Right forelimb (tissue), 1 donor: ENCODE results near the gene RTP5.
A peak's percentile ranks its signal among the peaks of the same experiment; 100 is the strongest.
"Not testable (repeated sequence)": the region's sequence is repeated elsewhere in the genome, so short reads cannot be mapped to it uniquely, and the experiment has no call there.

ENCODE experiments used
- DNase-seq: peaks from one replicate; pipeline ENCODE4 v3.0.0-alpha.2; 2018

Gene RTP5

GRCh38 chr2:241871538-241872312 is 2.2 kb downstream of the RTP5 start:
- no peak for DNase-seq

GRCh38 chr2:241872313-241872642 is 2.7 kb downstream of the RTP5 start:
- no peak for DNase-seq

DNA sequence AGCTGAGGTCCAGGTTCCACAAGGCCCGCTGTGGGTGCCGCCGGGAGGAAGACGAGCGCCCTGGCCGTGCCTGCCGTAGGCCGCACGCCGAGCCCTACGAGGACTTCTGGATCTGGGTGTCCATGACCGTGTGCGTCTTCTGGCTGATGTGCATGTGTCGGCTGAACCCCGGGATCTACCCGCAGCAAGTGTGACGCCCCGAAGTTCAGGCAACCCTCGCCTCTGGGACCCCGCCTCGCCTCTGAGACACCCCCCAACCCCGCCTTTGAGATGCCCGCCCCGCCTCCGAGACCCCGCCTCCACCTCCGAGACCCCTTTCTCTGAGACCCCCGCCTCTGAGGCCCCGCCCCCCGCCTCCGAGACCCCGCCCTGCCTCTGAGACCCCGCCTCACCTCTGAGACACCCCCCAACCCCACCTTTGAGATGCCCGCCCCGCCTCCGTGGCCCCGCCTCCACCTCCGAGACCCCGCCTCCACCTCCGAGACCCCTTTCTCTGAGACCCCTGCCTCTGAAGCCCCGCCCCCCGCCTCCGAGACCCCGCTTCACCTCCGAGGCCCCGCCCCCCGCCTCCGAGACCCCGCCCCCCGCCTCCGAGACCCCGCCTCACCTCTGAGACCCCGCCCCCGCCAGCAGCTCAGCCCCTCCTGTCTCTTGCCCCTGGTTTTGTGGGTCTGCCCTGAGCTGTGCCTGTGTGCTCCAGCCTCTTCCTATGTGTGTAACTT is 3.7 kb downstream of the RTP5 start:
- DNase-seq, result no peak

DNA sequence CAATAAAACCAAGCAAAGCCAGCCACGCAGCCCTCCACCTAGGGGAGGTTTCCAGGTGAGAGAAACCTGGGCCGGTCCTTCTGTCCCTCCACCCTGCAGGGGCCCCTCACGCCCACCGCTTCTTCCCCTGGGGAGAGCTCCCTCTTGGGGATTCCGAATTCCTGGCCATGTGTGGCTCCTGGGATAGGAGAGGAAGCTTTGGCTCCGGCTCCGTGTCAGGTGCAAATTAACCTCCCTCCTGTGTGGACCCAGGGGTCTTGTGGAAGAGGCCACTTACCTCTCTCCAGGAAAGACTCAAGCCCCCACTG is 4.2 kb downstream of the RTP5 start:
- no peak for DNase-seq

DNA sequence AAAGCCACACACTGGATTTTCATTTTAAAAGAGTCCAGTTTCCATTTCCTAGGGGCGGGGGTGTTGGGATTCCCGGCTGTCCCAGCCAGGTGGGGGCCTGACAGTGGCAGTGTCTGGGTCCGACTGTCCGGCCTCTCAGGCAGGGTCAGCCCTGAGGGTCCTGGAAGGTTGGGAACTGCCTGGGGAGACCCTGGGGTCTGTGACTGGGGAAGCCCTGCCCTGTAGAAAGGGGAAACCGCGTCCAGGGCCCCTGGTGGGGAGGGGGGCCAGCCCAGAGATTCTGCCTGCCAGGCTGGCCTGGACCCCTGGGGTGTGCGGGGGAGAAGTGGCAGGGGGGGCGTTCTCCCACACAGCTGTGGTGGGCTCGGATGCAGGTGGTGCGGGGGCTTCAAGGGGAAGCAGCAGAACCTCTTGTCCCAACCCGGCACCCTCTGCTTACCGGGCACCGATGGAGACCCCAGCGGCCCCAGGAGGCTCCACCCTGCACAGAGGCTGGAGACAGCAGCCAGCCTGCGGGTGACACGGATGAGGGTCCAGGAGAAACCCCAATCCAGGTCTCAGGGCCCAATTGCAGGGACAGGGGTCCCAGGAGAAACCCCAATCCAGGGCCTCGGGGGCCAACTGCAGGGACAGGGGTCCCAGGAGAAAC is 4.9 kb downstream of the RTP5 start:
- no peak for DNase-seq

DNA sequence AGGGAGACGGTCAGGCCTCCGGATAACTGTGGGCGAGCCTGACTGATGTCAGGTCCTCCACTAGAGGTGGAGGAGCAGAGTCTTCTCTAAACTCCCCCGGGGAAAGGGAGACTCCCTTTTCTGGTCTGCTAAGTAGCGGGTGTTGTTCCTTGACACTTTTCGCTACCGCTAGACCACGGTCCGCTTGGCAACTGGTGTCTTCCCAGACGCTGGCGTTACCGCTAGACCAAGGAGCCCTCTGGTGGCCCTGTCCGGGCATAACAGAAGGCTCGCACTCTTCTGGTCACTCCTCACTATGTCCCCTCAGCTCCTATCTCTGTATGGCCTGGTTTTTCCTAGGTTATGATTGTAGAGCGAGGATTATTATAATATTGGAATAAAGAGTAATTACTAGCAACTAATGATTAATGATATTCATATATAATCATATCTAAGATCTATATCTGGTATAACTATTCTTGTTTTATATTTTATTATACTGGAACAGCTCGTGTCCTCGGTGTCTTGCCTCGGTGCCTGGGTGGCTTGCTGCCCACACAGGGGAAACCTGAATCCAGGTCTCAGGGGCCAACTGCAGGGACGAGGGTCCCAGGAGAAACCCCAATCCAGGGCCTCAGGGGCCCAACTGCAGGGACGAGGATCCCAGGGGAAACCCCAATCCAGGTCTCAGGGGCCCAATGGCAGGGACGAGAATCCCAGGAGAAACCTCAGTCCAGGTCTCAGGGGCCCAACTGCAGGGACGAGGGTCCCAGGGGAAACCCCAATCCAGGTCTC is 6.4 kb downstream of the RTP5 start:
- DNase-seq, result not testable (repeated sequence)

DNA sequence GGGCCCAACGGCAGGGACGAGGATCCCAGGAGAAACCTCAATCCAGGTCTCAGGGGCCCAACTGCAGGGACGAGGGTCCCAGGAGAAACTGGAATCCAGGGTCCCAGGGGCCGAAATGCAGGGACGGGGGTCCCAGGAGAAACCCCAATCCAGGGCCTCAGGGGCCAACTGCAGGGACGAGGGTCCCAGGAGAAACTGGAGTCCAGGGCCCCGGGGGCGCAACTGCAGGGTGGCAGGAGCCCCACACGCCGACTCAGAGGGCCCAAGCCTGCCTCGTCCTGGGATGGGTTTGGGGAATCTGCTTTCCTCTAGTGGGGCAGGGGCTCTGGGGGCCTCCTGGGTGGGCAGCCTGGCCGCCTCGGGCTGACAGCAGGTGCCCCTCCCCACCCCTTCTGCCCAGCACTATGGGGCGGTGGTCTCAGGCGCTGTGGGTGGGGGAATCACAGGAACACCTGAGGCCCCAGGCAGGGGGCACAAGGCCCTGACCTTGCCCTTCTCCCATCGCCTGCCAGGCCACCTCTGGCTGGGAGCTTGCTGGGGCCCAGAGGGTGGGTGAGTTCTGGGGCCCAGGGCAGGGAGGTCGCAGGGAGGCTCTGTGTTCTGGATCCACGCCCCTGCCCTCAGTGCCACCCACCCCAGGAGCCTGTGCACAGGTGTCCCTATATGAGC is 7.1 kb downstream of the RTP5 start:
- DNase-seq, result no peak

- DNase-seq, result no peak
Measured at GRCh38 chr2:241877197-241877685, 7.7 kb downstream of the RTP5 start.

DNA sequence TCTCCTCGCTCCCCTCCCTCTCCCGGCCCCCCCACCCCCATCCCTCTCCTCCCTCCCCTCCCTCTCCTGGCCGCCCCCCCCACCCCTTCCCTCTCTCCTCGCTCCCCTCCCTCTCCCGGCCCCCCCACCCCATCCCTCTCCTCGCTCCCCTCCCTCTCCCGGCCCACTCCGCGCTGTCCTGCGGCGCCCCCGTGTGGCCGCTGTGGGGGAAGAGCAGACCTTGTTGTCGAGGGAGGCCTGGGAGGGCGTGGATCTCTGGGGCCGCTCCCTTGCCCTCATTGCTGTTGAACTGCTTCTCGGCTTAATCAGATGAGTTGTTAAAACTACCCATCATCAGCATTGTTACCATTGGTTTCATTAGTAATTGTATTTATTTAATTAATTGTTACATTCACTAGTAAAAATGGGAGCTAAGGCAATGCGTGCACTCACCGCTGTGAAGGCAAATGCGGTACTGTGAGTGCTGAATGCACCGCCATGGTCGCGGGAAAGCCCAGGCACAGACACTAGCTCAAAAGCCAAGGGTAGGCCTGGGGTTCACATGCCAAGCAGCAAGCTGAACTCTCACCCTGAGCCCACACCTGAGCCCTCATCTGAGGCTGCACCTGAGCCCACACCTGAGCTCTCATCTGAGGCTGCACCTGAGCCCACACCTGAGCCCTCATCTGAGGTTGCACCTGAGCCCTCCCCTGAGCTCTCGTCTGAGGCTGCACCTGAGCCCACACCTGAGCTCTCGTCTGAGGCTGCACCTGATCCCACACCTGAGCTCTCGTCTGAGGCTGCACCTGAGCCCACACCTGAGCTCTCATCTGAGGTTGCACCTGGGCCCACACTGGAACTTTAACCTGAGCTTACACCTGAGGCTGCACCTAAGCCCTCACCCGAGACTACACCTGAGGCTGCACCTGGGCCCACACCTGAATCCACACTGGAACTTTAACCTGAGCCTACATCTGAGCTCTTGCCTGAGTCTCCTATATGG is 8.8 kb downstream of the RTP5 start:
- peak; percentile 83 for DNase-seq

- no peak for DNase-seq
Measured at GRCh38 chr2:241879326-241879725, 9.8 kb downstream of the RTP5 start.

DNA sequence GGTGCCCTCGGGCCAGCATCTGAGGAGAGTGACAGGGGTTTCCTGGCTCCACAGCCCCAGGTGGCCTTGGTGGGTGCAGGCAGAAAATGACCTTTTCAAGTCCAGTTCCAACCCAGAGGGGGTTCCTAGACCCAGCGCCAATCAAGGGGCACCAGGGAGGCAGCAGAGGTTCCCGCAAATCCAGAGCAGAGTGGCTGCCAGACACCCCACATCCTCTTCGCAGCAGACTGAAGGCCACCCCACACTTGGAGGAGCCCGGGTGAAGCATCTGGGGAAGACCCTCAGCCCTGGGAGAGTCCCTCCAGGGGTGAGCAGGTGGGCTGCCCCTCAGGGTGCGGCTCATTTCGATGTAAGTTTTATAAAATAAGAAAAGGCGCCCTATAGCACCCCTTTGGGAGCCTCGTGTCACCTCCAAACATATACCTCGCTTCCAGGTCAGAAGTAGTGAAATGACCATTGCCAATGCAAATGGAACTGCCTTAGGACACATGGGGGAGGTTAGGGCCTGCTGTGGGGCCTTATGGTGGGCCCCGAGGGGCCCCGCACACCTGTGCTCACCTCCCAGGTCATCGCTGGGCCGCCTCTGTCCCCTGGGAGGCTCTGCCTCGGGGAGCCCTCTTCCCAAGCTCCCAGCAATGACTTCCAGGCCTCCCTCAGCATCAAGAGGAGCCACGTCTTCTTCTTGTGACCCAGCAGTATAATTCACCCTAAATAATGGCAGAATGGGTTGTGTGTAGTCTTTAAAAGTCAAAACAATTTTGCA is 11.0 kb downstream of the RTP5 start:
- DNase-seq, result no peak

DNA sequence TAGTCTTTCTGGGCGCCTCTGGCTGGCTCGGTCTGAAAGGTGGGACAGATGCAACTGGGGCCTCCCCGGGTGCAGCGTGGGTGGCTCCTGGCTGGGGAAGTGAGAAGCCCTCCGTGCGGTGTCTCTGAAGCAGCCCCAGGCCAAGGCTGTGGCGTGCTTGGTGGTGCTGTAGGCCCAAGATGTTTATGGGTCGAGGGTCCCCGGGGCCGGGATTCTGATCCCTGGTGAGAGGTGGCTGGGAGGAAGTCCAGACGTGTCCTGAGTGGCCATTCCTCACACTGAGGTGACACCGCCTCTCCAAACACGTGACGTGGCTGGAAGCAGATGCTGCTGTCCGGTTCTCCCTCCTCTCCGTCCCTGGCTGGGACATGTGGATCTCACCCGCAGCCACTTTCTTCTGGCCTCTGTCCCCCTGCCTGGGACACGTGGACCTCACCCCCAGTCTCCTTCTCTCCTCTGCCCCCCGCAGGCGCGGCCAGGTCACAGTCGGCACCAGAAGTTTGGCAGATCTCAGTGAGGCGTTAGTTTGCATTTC is 12.6 kb downstream of the RTP5 start:
- peak; percentile 66 for DNase-seq

DNA sequence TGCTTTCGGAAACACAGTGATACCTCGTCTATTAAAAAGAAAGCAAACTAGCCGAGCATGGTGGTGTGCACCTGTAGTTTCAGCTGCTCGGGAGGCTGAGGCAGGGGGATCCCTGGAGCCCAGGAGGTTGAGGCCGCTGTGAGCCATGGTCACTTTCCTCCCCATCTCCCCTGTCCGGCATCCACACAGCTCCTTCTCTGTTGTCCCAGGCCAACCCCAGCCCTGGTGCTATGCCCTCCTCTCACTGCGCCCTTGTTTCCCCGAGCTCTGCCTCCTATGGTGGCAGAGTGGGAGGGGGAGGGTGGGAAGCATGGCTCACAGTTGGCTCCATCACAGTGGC is 15.4 kb downstream of the RTP5 start:
- no peak for DNase-seq

DNA sequence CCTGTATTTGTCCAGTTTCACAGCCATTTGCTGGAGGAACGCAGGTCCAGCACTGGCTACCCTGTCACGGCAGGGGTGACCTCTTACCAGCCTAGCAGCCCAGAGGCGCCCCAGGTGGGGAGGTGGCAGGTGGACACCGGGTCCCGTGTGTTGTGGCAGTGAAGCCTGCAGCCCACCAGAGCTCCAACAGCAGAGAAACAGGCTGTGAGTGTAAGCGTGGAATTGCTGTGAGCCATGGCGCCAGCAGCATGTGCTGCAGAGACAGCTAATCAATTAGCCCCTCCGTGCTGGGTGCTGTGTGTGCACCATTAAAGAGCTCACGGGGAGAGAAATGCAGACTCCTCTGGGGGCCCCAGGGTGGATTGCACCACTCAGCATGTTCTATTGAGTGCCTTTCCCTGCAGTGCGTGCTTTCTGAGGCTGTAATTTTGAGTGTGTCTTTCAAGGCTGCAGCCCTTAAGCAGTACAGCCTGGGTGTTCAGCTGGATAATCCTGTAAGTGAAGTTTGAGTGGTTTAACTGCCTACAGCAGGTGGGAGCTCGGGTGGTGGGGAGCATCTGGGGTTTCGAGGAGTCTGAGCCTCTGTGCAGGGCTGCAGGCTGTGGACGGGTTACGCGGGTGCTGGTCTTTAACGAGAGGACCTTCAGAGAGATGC is 15.9 kb downstream of the RTP5 start:
- DNase-seq, result no peak

GRCh38 chr2:241885946-241886643 is 16.6 kb downstream of the RTP5 start:
- no peak for DNase-seq

GRCh38 chr2:241886840-241887447 is 17.4 kb downstream of the RTP5 start:
- DNase-seq, result no peak

- DNase-seq, result no peak
Measured at GRCh38 chr2:241887806-241888522, 18.4 kb downstream of the RTP5 start.

DNA sequence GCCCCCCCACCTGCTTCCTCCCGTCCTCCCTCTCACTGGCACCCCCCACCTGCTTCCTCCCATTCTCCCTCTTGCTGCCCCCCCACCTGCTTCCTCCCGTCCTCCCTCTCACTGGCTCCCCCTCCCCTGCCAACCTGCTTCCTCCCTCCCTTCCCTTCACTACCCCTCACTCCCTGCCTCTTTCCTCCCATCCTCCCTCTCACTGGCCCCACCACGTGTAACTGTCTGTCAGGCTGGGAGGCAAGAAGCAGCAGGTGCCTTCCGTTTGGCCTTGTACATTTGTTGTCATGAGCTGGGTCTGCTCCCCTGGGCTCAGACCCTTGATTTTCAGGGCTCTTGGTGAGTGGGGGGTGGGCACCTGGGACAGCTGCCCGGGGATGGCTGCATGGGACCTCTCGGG is 19.1 kb downstream of the RTP5 start:
- no peak for DNase-seq
